A172 (cell line): ENCODE measurements around the gene UHMK1. TPM values are rescaled to one million over a fixed set of nuclear protein-coding genes. Genes with fewer than 3 reads are reported as not detected.
"Not testable (repeated sequence)": the region's sequence is repeated elsewhere in the genome, so short reads cannot be mapped to it uniquely, and the experiment has no call there.

Experiments used
- DNase-seq: peaks from one replicate; pipeline ENCODE4 v3.0.0-alpha.2; 2015; ENCODE audit warnings: low spot score
- total RNA-seq: library from RNA; depleted of rRNA; stranded (reverse); fragments of >200 nt; shearing (Covaris generic); gene quantifications from 2 replicates; pipeline ENCODE4 v1.2.3, GENCODE V29; 2014; rRNA removed

UHMK1 gene, protein sequence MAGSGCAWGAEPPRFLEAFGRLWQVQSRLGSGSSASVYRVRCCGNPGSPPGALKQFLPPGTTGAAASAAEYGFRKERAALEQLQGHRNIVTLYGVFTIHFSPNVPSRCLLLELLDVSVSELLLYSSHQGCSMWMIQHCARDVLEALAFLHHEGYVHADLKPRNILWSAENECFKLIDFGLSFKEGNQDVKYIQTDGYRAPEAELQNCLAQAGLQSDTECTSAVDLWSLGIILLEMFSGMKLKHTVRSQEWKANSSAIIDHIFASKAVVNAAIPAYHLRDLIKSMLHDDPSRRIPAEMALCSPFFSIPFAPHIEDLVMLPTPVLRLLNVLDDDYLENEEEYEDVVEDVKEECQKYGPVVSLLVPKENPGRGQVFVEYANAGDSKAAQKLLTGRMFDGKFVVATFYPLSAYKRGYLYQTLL
- 165 and 191 TPM in 2 replicates for total RNA-seq

DNA sequence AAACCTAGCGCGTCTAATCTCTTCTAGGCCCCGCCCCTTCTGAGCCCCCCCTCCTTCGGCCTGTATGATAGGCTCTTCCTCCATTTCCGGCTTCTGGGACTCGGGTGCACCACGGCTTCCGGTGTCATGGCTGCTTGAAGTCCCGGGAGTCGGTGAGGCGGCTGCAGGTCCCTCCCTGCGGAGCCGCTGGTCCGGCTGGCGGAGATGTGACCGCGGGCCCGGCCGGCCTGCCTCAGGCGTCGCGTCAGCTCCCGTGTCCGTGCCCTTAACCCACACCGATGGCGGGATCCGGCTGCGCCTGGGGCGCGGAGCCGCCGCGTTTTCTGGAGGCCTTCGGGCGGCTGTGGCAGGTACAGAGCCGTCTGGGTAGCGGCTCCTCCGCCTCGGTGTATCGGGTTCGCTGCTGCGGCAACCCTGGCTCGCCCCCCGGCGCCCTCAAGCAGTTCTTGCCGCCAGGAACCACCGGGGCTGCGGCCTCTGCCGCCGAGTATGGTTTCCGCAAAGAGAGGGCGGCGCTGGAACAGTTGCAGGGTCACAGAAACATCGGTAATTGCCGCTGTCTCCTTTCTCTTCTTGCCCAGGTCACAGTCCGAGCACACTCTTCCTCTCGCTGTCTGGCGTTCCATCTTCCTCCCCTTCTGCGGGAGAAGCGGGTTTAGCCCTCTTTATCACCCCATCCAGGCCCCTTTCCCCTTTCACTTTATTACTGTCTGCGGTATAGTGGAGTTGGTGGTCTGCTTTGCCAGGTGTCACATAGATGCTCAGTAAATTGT, at the start of gene UHMK1:
TSS of gene UHMK1 (plus strand) at position 96 of the 773 bp plus-strand sequence. CDS start at position 279, 183 bp downstream.
- peak; percentile 91 for DNase-seq

DNA sequence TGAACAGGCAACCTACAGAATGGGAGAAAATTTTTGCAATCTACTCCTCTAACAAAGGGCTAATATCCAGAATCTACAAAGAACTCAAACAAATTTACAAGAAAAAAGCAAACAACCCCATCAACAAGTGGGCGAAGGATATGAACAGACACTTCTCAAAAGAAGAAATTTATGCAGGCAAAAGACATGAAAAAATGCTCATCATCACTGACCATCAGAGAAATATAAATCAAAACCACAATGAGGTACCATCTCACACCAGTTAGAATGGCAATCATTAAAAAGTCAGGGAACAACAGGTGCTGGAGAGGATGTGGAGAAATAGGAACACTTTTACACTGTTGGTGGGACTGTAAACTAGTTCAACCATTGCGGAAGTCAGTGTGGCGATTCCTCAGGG, 43.3 kb upstream of the UHMK1 start:
- not testable (repeated sequence) for DNase-seq

DNA sequence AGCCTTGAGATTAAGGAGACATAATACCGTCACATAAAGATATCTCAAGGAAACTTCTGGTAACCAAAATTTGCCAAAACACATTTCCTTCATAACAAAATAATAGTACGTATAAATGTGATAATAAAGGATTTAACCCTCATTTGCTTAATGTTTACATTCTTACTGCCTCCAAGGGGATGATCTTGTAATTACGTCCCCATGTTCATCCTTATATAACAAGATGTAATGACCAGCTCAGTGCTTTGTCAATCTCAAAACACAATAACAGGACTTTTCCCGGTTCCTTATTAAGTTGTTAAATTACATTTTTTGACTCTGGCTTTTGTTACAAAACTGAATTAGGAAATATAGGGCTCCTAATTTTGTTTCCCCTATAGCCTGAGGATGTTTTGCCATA, 41.3 kb upstream of the UHMK1 start:
- no peak for DNase-seq

DNA sequence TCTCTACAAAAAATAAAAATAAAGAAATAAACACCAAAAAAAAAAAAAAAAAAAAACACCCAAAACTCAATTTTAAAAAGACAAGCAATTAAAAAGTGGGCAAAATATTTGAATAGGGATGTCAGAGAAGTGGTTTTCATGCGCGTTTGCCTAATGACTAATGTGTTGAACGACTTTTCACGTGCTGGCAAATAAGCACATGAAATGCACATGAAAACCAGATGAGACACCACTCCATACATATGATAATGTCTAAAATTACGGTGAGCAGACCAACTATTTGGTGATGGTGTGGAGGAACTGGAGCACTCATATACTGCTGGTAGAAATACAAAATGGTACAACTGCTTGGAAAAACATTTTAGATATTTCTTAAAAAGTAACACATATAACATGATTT, 39.4 kb upstream of the UHMK1 start:
- DNase-seq = no peak

DNA sequence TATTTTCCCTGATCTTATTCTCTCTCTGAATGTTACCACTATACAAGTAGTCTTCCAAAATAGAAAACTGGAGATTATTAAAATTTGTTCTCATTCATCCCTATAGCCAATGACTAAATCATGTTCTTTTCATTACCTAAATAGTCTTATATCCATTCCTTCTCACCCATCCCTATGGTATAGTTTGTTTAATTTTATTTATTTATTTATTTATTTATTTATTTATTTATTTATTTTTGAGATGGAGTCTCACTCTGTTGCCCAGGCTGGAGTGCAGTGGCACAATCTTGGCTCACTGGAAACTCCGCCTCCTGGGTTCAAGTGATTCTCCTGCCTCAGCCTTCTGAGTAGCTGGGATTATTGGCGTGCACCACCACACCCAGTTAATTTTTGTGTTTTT, 35.2 kb upstream of the UHMK1 start:
- DNase-seq = not testable (repeated sequence)

DNA sequence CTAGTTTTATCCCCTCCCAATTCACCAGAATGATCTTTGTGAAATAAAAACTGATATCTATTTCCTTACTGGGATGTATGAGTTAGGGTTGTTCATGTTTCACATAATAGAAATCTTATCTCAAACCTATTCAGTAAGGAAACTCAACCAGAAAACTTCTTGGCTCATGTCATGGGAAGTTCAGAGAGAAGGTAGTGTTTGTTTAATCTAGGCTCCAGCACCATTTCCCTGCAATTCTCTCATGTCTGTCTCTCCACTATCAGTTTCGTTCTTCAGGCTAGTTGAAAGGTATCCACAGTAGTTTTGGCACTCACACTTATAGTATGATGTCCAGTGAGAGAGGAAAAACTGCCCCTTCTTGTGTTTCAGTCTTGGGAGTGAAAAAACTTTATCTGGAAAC, 34.6 kb upstream of the UHMK1 start:
- DNase-seq = no peak

DNA sequence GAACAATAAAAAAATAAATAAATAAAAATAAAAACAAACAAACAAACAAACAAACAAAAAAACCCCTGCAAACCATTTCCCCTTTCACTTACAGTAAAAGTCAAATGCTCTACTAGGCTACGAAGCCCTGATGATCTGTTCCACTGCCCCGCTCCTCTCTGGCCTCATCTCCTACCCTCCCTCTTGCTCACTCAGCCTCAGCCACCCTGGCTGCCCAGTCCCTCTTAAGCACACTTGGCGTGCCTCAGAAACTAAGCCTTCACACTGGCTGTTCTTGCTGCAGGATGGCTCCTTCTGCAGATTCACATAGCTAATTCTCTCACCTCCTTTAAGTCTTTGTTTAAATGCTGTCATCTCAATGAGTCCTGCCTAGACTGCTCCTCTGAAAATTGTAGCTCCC, 30.8 kb upstream of the UHMK1 start:
- DNase-seq = no peak

DNA sequence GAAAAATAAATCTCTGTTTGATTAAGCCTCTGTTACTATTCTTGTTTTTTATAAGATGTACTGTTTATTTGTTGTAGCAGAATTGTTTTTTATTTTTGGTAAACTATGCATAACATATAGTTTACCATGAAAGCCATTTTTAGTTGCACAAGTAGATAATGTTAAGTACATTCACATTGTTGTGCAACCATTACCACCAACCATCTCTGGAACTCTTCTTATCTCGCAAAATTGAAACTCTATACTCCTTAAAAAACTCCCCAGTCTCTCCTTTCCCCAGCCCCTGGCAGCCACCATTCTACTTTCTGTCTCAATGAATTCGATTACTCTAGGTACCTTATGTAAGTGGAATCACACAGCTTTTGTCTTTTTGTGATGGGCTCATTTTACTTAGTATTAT, 27.4 kb upstream of the UHMK1 start:
- DNase-seq = no peak

DNA sequence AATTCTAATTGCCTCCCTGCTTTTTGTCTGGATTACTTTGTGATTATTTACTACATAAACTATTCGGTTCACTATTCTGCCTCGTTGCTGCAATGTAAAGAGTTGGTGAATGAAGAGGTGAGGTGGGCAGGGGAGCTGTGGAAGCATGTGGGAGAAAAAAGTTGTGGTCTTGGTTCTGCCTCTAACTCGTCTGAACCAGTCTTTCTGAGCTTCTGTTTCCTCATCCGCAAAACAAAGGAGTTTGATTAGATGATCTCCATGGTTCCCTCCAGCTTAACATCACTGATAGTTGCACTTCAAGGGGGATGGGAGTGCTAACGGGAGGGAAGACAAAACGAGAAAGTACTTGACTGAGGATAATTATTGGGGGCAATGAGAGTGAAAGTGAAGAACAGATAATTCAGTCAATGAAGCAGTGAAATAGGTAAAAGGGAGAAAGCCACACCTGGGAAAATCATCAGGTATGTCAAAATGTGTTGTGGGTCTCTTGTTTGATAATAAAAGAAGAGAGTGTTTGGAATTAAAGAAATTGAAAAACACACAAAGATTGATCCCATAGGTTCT, 26.2 kb upstream of the UHMK1 start:
- DNase-seq = no peak

DNA sequence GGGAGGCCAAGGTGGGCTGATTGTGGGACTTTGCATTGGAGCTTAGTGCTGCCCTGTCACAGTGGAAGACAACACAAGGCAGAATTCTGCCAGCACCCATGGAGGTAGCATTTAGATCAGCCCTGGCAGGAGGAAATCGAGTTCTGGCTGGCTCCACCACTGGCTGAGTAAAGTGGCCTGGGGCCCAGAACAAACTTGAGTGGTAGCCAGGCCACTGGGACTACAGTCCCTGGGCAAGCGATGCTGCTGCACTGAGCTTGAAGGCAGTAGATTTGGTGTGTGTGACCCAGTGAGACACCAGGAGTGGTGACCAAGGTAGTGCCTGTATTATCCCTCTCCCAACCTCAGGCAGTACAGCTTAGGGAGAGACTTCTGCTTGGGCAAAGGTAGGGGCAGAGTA, 22.5 kb upstream of the UHMK1 start:
- no peak for DNase-seq

DNA sequence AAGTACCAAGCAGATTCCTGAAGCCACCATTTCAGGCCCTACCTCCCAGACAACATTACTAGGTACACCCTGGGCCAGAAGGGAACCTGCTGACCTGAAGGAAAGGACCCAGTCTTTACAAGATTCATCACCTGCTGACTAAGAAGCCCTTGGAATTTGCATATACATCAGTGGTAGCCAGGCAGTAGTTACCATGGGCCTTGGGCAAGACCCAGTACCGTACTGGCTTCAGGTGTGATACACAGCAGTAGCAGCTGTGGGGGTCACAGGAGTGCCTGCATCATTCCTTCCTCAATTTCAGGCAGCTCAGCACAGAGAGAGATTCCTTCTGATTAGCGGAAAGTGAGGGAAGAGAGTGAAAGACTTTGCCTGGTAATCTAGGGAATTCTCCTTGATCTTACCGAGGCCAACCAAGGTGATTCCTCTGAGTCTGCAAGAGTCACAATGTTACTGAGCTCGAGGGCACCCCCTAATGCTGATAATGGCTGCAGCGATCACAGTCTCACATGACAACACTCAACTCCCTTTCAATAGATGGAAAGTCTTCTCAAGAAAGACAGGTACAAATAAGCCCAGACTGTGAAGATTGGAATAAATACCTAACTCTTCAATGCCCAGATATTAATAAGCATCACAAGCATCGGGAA, 22.0 kb upstream of the UHMK1 start:
- DNase-seq = no peak

DNA sequence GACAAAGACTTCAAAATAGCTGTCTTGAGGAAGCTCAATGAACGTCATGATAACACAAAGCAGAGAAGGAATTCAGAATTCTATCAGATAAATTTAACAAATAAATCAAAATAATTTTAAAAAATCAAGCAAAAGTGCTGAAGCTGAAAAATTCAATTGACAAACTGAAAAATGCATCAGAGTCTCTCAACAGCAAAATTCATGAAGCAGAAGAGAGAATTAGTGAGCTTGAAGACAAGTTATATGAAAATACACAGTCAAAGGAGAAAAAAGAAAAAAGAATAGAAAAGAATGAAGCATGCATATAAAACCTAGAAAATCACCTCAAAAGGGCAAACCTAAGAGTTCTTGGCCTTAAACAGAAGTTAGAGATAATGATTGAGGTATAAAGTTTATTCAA, 21.0 kb upstream of the UHMK1 start:
- DNase-seq = no peak

DNA sequence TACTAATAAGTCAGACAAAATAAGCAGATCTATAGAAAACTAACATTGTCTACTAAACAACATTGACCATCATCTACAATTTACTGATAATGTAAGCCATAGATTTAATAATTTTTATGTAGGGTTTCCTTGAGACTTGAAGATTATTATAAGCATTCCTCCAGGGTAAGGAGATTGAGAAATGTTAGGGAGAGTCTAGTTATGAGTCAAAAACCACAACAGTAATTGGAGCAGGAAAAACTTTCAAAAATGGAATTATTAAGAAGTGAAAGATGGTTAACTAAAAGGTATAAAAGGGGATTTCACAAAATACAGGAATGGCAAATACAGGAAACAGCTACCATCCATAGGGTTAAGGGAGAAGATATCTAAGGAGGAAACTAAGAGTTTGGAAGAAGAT, 12.4 kb upstream of the UHMK1 start:
- DNase-seq = no peak

DNA sequence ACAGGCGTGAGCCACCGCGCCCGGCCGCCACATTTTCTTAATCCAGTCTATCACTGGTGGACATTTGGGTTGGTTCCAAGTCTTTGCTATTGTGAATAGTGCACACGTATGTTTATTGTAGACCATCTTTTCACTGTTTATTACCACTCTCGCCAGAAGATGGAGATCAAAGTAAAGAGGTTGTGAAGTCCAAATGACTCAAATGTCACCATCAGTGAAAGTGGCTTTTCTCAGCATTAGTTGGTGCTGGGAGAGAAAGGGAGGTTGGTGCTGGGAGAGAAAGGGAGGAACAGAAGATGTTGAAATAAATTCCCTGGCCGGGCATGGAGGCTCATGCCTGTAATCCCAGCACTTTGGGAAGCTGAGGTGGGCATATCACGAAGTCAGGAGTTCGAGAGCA, 10.4 kb upstream of the UHMK1 start:
- DNase-seq = no peak

DNA sequence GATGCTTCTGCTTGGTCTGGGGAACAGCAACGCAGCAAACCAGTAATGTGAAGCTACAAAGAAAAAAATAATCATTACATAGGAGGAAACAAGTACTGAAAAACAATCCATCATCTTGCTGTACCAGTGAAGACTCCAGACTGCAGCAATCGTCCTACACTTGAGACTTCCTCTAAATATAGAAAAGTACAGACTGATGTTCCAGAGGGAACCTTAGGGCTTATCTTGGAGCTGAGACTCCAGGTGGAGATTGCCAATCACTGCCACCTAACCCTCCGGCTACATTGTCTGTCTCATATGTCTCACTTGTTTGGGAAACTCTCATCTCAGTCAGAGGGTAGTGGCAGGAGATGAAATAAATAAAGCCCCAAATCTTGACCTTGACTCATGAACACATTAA, 9.4 kb upstream of the UHMK1 start:
- DNase-seq = no peak

DNA sequence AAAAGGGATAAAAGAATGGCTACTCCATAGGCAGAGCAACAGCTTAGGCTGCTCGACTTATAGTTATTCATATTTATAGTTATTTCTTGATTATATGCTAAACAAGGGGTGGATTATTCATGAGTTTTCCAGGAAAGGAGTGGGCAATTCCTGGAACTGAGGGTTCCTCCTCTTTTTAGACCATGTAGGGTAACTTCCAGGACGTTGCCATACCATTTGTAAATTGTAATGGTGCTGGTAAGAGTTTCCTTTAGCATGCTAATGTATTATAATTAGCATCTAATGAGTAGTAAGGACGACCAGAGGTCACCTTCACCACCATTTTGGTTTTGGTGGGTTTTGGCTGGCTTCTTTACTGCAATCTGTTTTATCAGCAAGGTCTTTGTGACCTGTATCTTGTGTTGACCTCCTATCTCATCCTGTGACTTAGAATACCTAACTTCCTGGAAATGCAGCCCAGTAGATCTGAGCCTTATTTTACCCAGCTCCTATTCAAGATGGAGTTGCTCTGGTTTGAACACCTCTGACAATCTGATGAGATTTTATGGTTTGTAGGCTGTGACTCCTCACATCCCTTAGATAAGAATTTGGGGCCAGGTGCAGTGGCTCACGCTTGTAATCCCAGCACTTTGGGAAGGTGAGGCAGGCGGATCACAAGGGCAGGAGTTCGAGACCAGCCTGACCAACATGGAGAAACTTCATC, 1.9 kb upstream of the UHMK1 start:
- not testable (repeated sequence) for DNase-seq

DNA sequence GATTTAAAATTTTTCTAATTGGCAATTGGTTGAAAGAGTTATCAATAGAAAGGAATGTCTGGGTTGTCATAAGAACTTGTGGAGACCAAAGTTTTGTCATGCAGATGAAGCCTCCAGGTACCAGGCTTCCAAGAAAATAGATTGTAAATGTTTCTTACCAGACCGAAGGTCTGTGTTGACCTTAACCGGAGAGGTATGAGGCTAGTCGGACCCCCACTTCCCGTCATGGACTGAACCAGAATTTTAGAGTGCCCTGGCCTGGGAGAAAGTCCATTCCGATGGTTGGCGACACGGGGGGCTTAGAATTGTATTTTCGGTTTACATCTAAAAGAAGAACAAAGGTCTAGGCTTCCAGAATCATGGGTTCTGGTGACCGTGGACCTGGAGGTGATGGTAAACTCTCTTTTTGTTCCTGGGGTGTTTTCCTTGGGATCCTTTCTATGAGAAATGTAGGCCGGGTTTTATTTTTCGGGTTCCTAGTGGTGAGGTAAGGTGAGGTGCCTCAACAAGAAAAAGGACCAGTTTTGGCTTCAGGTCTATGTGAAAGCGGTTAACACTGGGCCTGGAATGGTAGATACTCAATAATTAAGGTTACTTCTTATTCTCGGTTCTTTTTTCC, 405 bp upstream of the UHMK1 start:
- DNase-seq = no peak

DNA sequence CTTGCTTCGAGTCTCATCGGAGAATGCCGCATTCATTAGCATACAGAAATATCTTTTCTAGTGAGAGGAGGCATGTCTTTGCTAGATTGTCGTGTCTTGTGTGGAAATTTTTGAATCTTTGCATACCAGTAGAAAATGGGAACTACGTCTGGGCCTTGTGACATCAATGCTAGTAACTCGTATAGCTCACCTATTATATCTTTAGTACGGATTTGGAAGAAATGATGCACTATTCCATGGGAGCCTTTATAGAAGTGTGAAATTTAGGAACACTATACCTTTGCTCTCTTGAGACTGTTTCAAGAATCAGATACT, 835 bp downstream of the UHMK1 start:
- DNase-seq = no peak

DNA sequence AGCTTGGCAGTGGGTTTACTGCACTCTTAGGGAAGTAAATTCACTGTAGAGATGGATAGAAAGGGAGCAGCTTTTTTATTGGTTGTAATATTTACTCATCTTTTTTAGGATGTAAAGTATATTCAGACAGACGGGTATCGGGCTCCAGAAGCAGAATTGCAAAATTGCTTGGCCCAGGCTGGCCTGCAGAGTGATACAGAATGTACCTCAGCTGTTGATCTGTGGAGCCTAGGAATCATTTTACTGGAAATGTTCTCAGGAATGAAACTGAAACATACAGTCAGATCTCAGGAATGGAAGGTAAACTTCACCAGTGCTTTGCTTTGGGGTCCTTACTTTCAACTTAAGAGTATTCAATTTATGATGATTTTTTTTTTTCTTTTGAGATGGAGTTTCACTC, 3.2 kb downstream of the UHMK1 start:
- no peak for DNase-seq

DNA sequence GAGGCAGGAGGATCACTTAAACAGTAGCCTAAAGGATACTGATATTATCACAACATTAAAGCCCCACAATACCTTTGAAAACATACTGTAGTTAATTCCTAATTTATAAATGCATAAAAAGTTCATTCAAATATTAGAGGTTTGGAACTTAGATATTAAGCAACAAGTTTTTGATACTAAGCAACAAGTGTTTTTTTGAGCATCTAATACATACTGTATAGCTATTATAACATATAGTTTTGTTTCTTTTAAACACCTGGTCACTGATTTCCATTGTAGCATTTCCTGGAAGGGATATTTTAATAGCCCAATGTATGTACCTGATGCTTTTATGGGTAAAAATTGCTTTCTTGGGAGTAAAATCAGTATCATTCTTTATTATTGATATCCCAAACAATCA, 4.5 kb downstream of the UHMK1 start:
- DNase-seq = no peak

DNA sequence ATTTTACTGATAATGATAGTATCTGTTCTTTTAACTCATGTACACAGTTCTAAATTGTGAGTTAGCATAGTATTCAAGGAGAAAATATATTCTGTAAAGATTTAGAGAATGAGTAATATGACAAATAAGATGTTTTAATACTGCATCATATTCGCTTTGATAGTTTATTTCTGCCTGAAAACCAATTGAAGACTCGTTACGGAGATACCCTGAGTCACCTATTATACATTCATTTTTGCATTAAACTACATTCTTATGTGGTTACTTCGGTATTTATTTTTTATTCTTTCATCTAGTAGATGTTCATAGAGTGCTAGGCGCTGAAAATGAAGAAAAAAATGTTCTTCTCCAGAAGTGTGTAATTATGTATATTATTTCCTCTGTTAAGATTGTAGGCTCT, 5.3 kb downstream of the UHMK1 start:
- DNase-seq = peak; percentile 13
